Stimulated activated effector memory CD8-positive, alpha-beta T cell treated with anti-CD3 and anti-CD28 coated beads, Interleukin-12 subunit alpha, Interleukin-12 subunit beta, amount 100 ng/mL, for 72 hours (primary cell): ENCODE data around the gene LHFPL3.

ENCODE experiments used
- ATAC-seq: fragments of 150-1000 bp; cut with Tn5 transposase; 2 replicates; pipeline ENCODE4 v1.10.0; 2021
- DNase-seq, 2 donors: peaks; one replicate each; pipeline ENCODE4 v3.0.0; 2021 to 2022; ENCODE audit warnings: low spot score in 2 of 2
- H3K27ac Mint-ChIP-seq: one replicate; pipeline ENCODE4 v1.8.0; 2022; ENCODE audit warnings: mild to moderate bottlenecking, mixed read lengths
- H3K36me3 Mint-ChIP-seq: one replicate; pipeline ENCODE4 v1.8.0; 2022; ENCODE audit warnings: mild to moderate bottlenecking, mixed read lengths
- H3K4me1 Mint-ChIP-seq: one replicate; pipeline ENCODE4 v1.8.0; 2022; ENCODE audit warnings: mixed read lengths
- H3K4me3 Mint-ChIP-seq: one replicate; pipeline ENCODE4 v1.8.0; 2022; ENCODE audit warnings: mild to moderate bottlenecking, mixed read lengths
- H3K9me3 Mint-ChIP-seq: one replicate; pipeline ENCODE4 v1.8.0; 2022; ENCODE audit warnings: mixed read lengths

LHFPL3 gene

GRCh38 chr7:104761892-104762291 lies 433.5 kb downstream of the LHFPL3 start:
- Mint-ChIP-seq H3K36me3 (no peaks in the 10 kb centered on the region), H3K4me3 (no peak overlapping the region), H3K27ac (no peak overlapping the region), H3K4me1 (no peaks in the 10 kb centered on the region), H3K9me3 (no peaks in the 10 kb centered on the region)
- ATAC-seq = no peak
- DNase-seq = no peak

DNA sequence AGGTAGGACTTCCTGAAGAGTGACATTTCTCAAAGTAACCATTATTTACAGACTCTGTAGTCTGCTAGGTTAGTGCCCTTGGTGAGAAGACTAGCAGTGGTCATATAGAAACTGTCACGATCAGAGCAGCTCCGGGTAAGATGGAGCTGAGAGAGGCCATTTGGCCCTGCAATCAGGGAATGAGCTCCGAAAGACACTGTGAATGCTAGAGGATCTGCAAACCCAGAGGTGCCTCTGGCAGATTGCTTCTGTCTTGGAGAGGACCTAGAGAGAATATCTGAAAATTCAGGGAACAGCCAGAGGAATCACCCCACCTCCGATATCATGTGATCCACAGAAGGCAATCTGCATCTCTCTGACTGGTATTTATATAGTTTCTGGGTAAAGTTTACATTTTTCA lies 438.7 kb downstream of the LHFPL3 start:
- Mint-ChIP-seq H3K4me1 (no peaks in the 10 kb centered on the region), H3K27ac (no peak overlapping the region), H3K36me3 (no peaks in the 10 kb centered on the region), H3K4me3 (no peak overlapping the region), H3K9me3 (no peaks in the 10 kb centered on the region)
- ATAC-seq (no peak), DNase-seq (no peak)

GRCh38 chr7:104767826-104768536 lies 439.6 kb downstream of the LHFPL3 start:
- Mint-ChIP-seq H3K9me3 (no peaks in the 10 kb centered on the region), H3K27ac (no peak overlapping the region), H3K4me1 (no peaks in the 10 kb centered on the region), H3K4me3 (no peak overlapping the region), H3K36me3 (no peaks in the 10 kb centered on the region)
- ATAC-seq (no peak), DNase-seq (no peak)

DNA sequence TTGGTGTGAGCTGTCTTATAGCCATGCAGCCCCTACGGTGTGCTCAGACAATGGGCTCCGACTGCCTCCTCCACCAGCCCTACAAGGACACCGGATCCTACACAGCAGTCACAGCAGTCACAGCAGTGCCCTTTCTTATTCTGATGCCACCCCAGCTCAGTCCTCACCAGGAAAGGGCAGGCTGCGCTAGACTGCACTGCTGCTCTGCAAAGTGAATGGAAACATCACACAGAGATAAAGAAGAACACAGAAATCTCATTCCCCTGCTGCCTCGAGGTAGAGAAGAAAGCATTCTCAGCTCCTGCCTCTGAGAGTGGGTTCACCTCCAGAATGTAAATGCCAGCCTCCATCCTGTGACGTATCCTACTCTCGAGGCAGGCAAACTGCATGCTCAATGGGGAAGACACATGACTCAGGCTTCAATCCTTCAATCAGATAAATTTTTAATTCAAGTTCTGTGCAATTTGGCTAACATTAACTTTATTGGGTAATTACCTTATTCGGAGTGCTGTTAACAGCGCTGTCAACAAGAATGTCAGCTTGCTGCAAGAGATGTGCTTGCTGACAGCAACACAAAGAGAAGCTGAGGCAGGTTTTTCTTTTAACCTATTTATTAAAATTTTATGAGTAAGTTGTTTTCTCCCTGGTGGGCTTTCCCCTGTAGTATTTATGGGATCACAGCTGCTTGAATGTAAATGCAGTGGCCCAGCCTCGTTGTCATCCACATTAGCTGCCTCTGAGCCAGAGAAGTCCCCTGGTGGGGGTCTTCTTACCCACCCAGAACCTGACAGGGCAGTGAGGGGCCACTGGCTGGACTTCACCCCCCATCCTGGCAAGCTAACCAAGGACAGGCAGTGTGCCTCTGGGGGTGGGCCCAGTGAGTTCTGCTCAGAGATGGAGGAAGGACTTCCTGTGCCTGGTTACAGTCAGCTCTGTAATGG lies 444.3 kb downstream of the LHFPL3 start:
- ATAC-seq = no peak
- Mint-ChIP-seq H3K4me1 (no peaks in the 10 kb centered on the region), H3K27ac (no peak overlapping the region), H3K4me3 (no peak overlapping the region), H3K9me3 (no peaks in the 10 kb centered on the region), H3K36me3 (no peaks in the 10 kb centered on the region)
- DNase-seq = no peak

- Mint-ChIP-seq H3K4me1 (no peaks in the 10 kb centered on the region), H3K9me3 (no peaks in the 10 kb centered on the region), H3K36me3 (no peaks in the 10 kb centered on the region), H3K4me3 (no peak overlapping the region), H3K27ac (no peak overlapping the region)
- ATAC-seq (no peak), DNase-seq (no peak)
Measured at GRCh38 chr7:104773796-104774195, 445.4 kb downstream of the LHFPL3 start.

DNA sequence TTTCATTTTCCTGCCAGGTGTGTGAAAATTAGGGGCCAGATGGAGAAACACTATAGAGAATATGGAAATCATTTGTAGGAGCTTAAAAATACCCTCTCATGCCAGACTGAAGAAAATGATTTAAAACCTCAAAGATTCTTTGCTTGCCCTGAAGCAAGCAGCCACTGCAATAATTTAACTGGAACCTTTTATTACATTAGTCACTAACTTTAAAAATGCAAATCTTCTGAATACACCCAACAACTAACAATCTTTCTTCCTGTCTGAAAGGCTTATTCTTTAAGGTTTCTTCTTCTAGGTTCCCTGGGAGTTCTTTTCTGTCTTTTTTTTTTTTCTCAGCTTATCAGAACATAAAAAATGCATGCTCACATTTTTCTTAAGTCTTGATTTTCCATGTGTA lies 447.1 kb downstream of the LHFPL3 start:
- DNase-seq (no peak), ATAC-seq (no peak)
- Mint-ChIP-seq H3K36me3 (no peaks in the 10 kb centered on the region), H3K27ac (no peak overlapping the region), H3K9me3 (no peaks in the 10 kb centered on the region), H3K4me3 (no peak overlapping the region), H3K4me1 (no peaks in the 10 kb centered on the region)

- ATAC-seq (no peak), DNase-seq (no peak)
- H3K4me3 Mint-ChIP-seq = no peak overlapping the region
- no peaks in the 10 kb centered on the region for H3K4me1 Mint-ChIP-seq
- no peak overlapping the region for H3K27ac Mint-ChIP-seq
- no peaks in the 10 kb centered on the region for H3K36me3 Mint-ChIP-seq
- H3K9me3 Mint-ChIP-seq = no peaks in the 10 kb centered on the region
Measured at GRCh38 chr7:104777301-104777800, 448.9 kb downstream of the LHFPL3 start.

GRCh38 chr7:104779888-104780287 lies 451.5 kb downstream of the LHFPL3 start:
- H3K27ac Mint-ChIP-seq = no peak overlapping the region
- no peaks in the 10 kb centered on the region for H3K4me1 Mint-ChIP-seq
- no peaks in the 10 kb centered on the region for H3K36me3 Mint-ChIP-seq
- DNase-seq (no peak), ATAC-seq (no peak)
- H3K9me3 Mint-ChIP-seq = no peaks in the 10 kb centered on the region
- no peak overlapping the region for H3K4me3 Mint-ChIP-seq

DNA sequence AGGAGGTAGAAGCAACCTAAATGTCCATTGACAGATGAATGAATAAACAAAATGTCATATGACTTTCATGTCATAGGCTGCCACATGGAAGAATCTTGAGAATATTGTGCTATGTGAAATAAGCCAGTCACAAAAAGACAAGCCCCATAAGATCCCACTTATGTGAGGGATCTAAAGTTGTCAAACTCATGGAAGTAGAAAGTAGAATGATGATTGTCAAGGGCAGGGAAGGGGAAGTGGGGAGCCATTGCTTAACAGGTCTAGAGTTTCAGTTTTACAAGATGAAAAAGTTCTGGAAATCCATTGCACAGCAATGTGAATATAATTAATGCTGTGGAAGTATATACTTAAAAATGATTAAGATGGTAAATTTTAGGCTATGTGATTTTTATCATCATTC lies 456.3 kb downstream of the LHFPL3 start:
- Mint-ChIP-seq H3K9me3 (no peaks in the 10 kb centered on the region), H3K27ac (no peak overlapping the region)
- no peak for ATAC-seq

DNA sequence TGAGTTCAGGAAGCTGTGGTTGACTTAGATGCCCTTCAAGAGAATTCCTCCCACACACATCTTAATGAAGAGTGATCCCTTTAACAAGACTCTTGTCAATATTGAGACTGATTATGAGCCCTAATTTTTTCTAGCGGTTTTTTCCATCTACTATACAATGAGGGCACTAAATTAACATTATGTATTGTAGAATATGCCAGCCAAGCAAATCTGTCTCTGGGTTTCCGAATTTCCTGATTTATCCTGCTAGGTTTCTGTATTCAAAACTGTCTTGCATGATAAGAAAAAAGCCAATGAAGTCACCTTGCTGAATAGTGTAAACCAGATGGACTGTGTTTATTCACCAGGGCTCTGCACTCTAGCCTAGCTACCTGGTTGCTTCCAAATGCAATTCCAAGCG lies 461.4 kb downstream of the LHFPL3 start:
- no peaks in the 10 kb centered on the region for H3K4me1 Mint-ChIP-seq

More for the DNA sequence above, 456.3 kb downstream of the LHFPL3 start:
- Mint-ChIP-seq H3K4me3 (no peak overlapping the region), H3K4me1 (no peaks in the 10 kb centered on the region), H3K36me3 (no peaks in the 10 kb centered on the region)
- no peak for DNase-seq

DNA sequence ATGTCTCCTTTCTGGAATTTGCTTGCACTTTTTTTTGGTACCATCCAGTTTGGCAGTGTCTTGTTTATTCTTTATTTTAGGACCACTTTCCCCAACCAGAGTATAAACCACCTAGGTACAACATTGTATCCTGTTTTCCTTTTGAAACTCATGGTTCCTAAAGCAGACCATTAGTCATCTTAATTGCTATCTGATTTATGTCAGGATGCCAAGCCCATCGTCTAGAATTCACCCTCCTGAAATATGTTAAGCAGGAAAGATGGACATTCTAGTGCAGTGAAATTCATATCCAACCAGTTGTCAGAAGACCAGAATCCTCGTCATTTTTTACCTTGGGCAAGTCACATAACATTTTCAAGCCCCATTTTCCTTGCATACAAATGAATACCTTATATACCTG lies 462.0 kb downstream of the LHFPL3 start:
- Mint-ChIP-seq H3K4me1 (no peaks in the 10 kb centered on the region), H3K4me3 (no peak overlapping the region), H3K9me3 (no peaks in the 10 kb centered on the region), H3K36me3 (no peaks in the 10 kb centered on the region), H3K27ac (no peak overlapping the region)
- DNase-seq (no peak), ATAC-seq (no peak)

More for the DNA sequence above, 461.4 kb downstream of the LHFPL3 start:
- Mint-ChIP-seq H3K4me3 (no peak overlapping the region), H3K9me3 (no peaks in the 10 kb centered on the region), H3K36me3 (no peaks in the 10 kb centered on the region), H3K27ac (no peak overlapping the region)
- ATAC-seq (no peak), DNase-seq (no peak)

- no peak overlapping the region for H3K4me3 Mint-ChIP-seq
- no peak overlapping the region for H3K27ac Mint-ChIP-seq
- no peaks in the 10 kb centered on the region for H3K9me3 Mint-ChIP-seq
- H3K4me1 Mint-ChIP-seq = no peaks in the 10 kb centered on the region
- DNase-seq = no peak
- no peak for ATAC-seq
- no peaks in the 10 kb centered on the region for H3K36me3 Mint-ChIP-seq
Measured at GRCh38 chr7:104791080-104791479, 462.7 kb downstream of the LHFPL3 start.

DNA sequence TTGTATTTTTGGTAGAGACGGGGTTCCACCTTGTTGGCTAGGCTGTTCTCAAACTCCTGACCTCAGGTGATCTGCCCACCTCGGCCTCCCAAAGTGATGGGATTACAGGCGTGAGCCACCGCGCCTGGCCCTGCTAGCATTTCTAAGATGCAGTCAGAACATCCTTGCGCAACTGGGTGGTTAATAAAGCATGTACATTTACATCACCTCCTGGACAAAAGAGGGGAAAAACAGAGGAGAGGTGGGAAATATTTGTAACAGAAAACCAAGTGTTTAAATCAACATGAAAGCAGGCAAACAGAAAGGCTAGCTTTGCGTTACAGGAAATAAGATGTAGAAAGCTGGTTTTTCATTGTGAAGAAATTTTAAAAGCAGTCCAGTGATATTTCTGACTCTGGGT lies 464.7 kb downstream of the LHFPL3 start:
- Mint-ChIP-seq H3K27ac (no peak overlapping the region), H3K9me3 (no peaks in the 10 kb centered on the region), H3K36me3 (no peaks in the 10 kb centered on the region), H3K4me3 (no peak overlapping the region), H3K4me1 (no peaks in the 10 kb centered on the region)
- no peak for ATAC-seq
- no peak for DNase-seq

- Mint-ChIP-seq H3K27ac (no peak overlapping the region), H3K9me3 (no peaks in the 10 kb centered on the region), H3K4me1 (no peaks in the 10 kb centered on the region), H3K4me3 (no peak overlapping the region), H3K36me3 (no peaks in the 10 kb centered on the region)
- no peak for ATAC-seq
- DNase-seq = no peak
Measured at GRCh38 chr7:104794154-104794553, 465.8 kb downstream of the LHFPL3 start.

DNA sequence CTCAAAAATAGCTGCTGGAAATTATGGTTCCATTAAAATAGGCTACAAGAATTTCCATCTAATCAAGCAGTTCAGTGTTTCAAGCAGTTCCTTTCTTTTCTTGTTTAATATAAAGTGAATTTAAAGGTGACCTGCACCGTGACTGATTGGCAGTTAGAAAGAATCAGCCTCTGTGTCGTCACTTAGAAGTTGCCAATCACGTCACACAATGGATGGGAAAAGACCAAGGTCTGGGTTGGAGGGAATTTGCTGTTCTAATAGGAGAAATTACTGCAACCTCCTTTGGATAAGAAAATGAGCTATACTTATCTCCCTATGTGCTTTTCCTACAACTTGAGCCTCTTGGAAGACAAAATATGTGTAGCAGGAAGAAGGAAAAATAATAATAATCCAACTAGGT lies 466.2 kb downstream of the LHFPL3 start:
- Mint-ChIP-seq H3K4me3 (no peak overlapping the region), H3K36me3 (no peaks in the 10 kb centered on the region), H3K9me3 (no peaks in the 10 kb centered on the region), H3K27ac (no peak overlapping the region), H3K4me1 (no peaks in the 10 kb centered on the region)
- no peak for ATAC-seq
- no peak for DNase-seq

GRCh38 chr7:104795086-104795485 lies 466.7 kb downstream of the LHFPL3 start:
- no peaks in the 10 kb centered on the region for H3K9me3 Mint-ChIP-seq
- H3K36me3 Mint-ChIP-seq = no peaks in the 10 kb centered on the region
- H3K27ac Mint-ChIP-seq = no peak overlapping the region
- no peak overlapping the region for H3K4me3 Mint-ChIP-seq
- no peak for ATAC-seq
- H3K4me1 Mint-ChIP-seq = no peaks in the 10 kb centered on the region
- no peak for DNase-seq
